Lung (tissue), 12 donors: ENCODE measurements around the gene GPATCH8. TPM values are rescaled to one million over a fixed set of nuclear protein-coding genes. Genes with fewer than 3 reads are reported as not detected.
"Not testable (repeated sequence)": the region's sequence is repeated elsewhere in the genome, so short reads cannot be mapped to it uniquely, and the experiment has no call there.

Experiments used
- ATAC-seq: fragments of 200-7000 bp; cut with Tn5 transposase; one replicate; pipeline ENCODE4 v1.9.1; 2020; ENCODE audit warnings: moderate number of reproducible peaks; ENCODE audit not compliant: insufficient read depth, low FRiP score
- DNase-seq, 3 donors: peaks; one replicate each; pipeline ENCODE4 v3.0.0-alpha.2; 2013 to 2017
- H3K27ac ChIP-seq, 2 donors: one replicate each; pipeline ENCODE4 v1.5.1; 2013; ENCODE audit warnings: mild to moderate bottlenecking in 2 of 2, moderate library complexity in 2 of 2, control low read depth in 1 of 2, inconsistent platforms in 1 of 2, low read depth in 1 of 2, low read length in 1 of 2
- H3K27me3 ChIP-seq, 3 donors: one replicate each; pipeline ENCODE4 v1.5.1; 2013; ENCODE audit warnings: low read length in 2 of 3; ENCODE audit not compliant: control insufficient read depth in 3 of 3, insufficient read depth in 3 of 3
- H3K36me3 ChIP-seq, 4 donors: one replicate each; pipeline ENCODE4 v1.5.1; 2013; ENCODE audit warnings: low read length in 4 of 4, mild to moderate bottlenecking in 1 of 4, moderate library complexity in 1 of 4; ENCODE audit not compliant: control insufficient read depth in 4 of 4, insufficient read depth in 4 of 4
- H3K4me1 ChIP-seq, 5 donors: one replicate each; pipeline ENCODE4 v1.5.1; 2013; ENCODE audit warnings: low read length in 5 of 5, mild to moderate bottlenecking in 2 of 5, moderate library complexity in 1 of 5; ENCODE audit not compliant: control insufficient read depth in 5 of 5, insufficient read depth in 5 of 5
- H3K4me3 ChIP-seq: one replicate; pipeline ENCODE4 v1.5.1; 2013; ENCODE audit warnings: mild to moderate bottlenecking, control low read depth, moderate library complexity
- H3K9ac ChIP-seq, 2 donors: one replicate each; pipeline ENCODE4 v1.5.1; 2013; ENCODE audit warnings: low read length in 2 of 2, control low read depth in 1 of 2; ENCODE audit not compliant: insufficient read depth in 1 of 2
- H3K9me3 ChIP-seq, 4 donors: one replicate each; pipeline ENCODE4 v1.5.1; 2013; ENCODE audit warnings: low read length in 3 of 4, mild to moderate bottlenecking in 1 of 4, moderate library complexity in 1 of 4; ENCODE audit not compliant: control insufficient read depth in 4 of 4, insufficient read depth in 3 of 4
- WGBS, 2 donors: extraction: QIAGEN DNeasy Blood & Tissue Kit; methylation state at CpG; one replicate each; pipeline ENCODE4 v1.1.7; 2013; 5-methylcytosine and 5-hydroxymethylcytosine counted together
- polyA plus RNA-seq, 2 donors: library from polyadenylated mRNA; stranded (reverse); fragments of 200-250 nt; gene quantifications; one replicate each; pipeline ENCODE4 v1.2.1, GENCODE V29; 2013
- total RNA-seq, 2 donors: library from RNA; depleted of rRNA in 1 of 2; stranded (reverse); fragments of >200 nt in 1 of 2; gene quantifications; one replicate each; pipeline ENCODE4 v1.2.1, GENCODE V29; 2014 to 2021
- TF ChIP-seq, protein P1 (sequence below): IDR thresholded peaks from 2 replicates; pipeline ENCODE4 v1.5.1; 2012; ENCODE audit warnings: mild to moderate bottlenecking; ENCODE audit errors: control extremely low read depth, extremely low read depth
- donor health status: control.
- donor health status: control.
- donor health status: Bipolar disorder and iron deficiency.
- donor health status: healthy.
- donor health status: DM: yes; HTN: yes; CAD: no.

The GPATCH8 gene
- total and polyA plus RNA-seq, 4 donors, result 8.9 to 62.0 (median 23.8) TPM

DNA sequence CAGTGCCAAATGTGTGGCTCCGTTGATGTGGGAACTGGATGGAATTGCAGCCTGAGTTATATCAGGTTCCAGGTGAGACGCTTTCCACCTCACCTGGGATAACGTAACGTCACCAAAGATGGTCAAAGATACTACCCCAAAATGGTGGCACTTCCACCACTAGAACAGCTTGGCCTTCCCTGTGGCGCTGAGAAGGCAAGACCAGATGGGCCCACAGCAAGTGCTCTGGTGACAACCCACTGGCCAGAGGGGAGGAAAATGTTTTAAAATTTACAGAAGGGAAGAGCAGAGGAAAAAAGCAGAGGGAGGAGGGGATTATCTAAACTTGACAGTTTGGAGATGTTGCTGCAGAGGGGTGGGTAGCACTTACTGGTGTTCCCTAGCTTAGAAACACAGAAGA lies 106.3 kb downstream of the GPATCH8 start:
- H3K4me1 ChIP-seq, result no peaks in the 10 kb centered on the region
- no peak for ATAC-seq
- no peak overlapping the region for H3K4me3 ChIP-seq
- 97 to 99% methylated on average over 5 of the region's 5 CpGs for WGBS, 2 donors
- no peaks in the 10 kb centered on the region for H3K9me3 ChIP-seq
- TF ChIP-seq, protein P1, sequence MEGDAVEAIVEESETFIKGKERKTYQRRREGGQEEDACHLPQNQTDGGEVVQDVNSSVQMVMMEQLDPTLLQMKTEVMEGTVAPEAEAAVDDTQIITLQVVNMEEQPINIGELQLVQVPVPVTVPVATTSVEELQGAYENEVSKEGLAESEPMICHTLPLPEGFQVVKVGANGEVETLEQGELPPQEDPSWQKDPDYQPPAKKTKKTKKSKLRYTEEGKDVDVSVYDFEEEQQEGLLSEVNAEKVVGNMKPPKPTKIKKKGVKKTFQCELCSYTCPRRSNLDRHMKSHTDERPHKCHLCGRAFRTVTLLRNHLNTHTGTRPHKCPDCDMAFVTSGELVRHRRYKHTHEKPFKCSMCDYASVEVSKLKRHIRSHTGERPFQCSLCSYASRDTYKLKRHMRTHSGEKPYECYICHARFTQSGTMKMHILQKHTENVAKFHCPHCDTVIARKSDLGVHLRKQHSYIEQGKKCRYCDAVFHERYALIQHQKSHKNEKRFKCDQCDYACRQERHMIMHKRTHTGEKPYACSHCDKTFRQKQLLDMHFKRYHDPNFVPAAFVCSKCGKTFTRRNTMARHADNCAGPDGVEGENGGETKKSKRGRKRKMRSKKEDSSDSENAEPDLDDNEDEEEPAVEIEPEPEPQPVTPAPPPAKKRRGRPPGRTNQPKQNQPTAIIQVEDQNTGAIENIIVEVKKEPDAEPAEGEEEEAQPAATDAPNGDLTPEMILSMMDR, result no peak
- no peak for DNase-seq
- peaks cover 14 to 37% (median 29%) of the 10 kb centered on the region in 4 donors for H3K36me3 ChIP-seq
- no peak overlapping the region for H3K27ac ChIP-seq
- H3K9ac ChIP-seq, result no peak overlapping the region
- H3K27me3 ChIP-seq, result no peaks in the 10 kb centered on the region

GRCh38 chr17:44394833-44395232 lies 108.4 kb downstream of the GPATCH8 start:
- H3K36me3 ChIP-seq, result peaks cover 1 to 24% (median 18%) of the 10 kb centered on the region in 4 donors
- no peaks in the 10 kb centered on the region for H3K27me3 ChIP-seq
- TF ChIP-seq, protein P1, result no peak
- no peaks in the 10 kb centered on the region for H3K9me3 ChIP-seq
- H3K4me1 ChIP-seq, result no peaks in the 10 kb centered on the region
- 79 to 100% methylated on average over 2 of the region's 2 CpGs for WGBS, 2 donors
- H3K27ac ChIP-seq, result no peak overlapping the region
- ATAC-seq, result no peak
- no peak overlapping the region for H3K4me3 ChIP-seq
- H3K9ac ChIP-seq, result no peak overlapping the region
- DNase-seq, result no peak

- H3K27ac ChIP-seq, H3K4me1 ChIP-seq, H3K9ac ChIP-seq, H3K4me3 ChIP-seq, ATAC-seq, DNase-seq, H3K27me3 ChIP-seq, H3K9me3 ChIP-seq: not testable (repeated sequence)
- 96% methylated on average over 9 of the region's 9 CpGs for WGBS, 2 donors
- H3K36me3 ChIP-seq, result peaks cover 0 to 17% (median 14%) of the 10 kb centered on the region in 4 donors
These were observed 109.1 kb downstream of the GPATCH8 start for GRCh38 chr17:44394112-44394511.

DNA sequence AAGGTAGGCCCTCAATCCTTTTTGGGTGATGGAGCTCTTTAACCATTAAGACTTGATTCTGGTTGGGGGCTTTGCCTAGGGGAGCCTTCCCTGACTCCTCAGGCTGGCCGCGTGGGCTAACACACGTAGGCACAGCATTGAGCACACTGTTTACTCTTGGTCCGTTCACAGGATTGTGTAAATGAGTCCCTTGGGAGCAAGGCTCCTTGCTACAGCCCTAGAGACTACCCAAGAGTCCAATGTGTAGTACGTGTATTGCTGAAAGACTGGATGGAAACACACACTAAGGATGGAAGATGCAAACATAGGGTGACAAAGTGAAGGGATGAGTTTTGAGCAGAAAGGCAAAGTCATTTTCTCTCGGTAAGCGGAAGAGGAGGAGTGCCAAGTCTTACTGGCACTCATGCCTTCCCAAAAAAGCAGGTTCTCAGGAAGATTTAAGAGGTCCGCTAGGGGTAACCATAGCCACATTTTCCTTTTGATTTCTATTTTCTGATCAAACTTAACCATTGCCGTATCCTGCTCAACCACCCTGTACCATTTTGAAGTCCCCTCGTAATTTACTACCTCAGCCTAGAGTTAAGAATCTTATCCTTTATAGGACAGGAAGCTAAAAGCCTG lies 112.8 kb downstream of the GPATCH8 start:
- ATAC-seq, result no peak
- DNase-seq, result no peak
- TF ChIP-seq, protein P1, result no peak

More for the DNA sequence above, 112.8 kb downstream of the GPATCH8 start:
- Histone ChIP-seq H3K9ac (no peak overlapping the region), H3K27ac (no peak overlapping the region), H3K36me3 (peaks cover 0 to under 1% (median 0%) of the 10 kb centered on the region in 4 donors), H3K27me3 (no peaks in the 10 kb centered on the region), H3K4me1 (peaks cover 0 to 9% (median 0%) of the 10 kb centered on the region in 5 donors), H3K4me3 (no peak overlapping the region), H3K9me3 (no peaks in the 10 kb centered on the region)
- 72 to 78% methylated on average over 10 of the region's 10 CpGs for WGBS, 2 donors
